Prostate gland (tissue), 2 donors: Measurements from ENCODE around the gene HP. TPM values are rescaled to one million over a fixed set of nuclear protein-coding genes. Genes with fewer than 3 reads are reported as not detected.

Experiments
- total RNA-seq, 2 donors: library from RNA; depleted of rRNA; stranded (reverse); fragments of >200 nt; gene quantifications; one replicate each; pipeline ENCODE4 v1.1.0, GENCODE V29; 2016

HP gene
- total RNA-seq, 2 donors from 2014 or later: 2.5 to 3.1 TPM

Other genes with a start within 250 kb of the HP start
- gene AP1G1, start 245.7 kb upstream of the HP start, total RNA-seq: 10 to 100 TPM; 68.0 to 94.6 TPM
- 10 to 100 TPM; 17.7 to 35.8 TPM for gene ATXN1L, start 208.5 kb upstream of the HP start, total RNA-seq
- gene ZNF821, start 170.3 kb upstream of the HP start, total RNA-seq: 10 to 100 TPM; 20.0 to 26.6 TPM
- 100 to 1,000 TPM; 193 to 249 TPM for gene IST1, start 159.0 kb upstream of the HP start, total RNA-seq
- gene PKD1L3, start 54.1 kb upstream of the HP start, total RNA-seq: under 1 TPM; 0.36 to 0.40 TPM
- gene DHODH, start 45.8 kb upstream of the HP start, total RNA-seq: 1 to 10 TPM; 4.4 to 7.7 TPM
- 1 to 10 TPM in 1 of 2 donors, not detected in 1; 5.3 TPM for gene HPR, start 8.7 kb downstream of the HP start, total RNA-seq
- gene TXNL4B, start 39.1 kb downstream of the HP start, total RNA-seq: 10 to 100 TPM; 14.1 to 36.2 TPM
- 10 to 100 TPM; 61.9 to 63.9 TPM for gene DHX38, start 39.3 kb downstream of the HP start, total RNA-seq
- gene PMFBP1, start 117.7 kb downstream of the HP start, total RNA-seq: 1 to 10 TPM; 1.7 to 5.2 TPM